Measurements from ENCODE around the gene USH1G.
"Not testable (repeated sequence)": the region's sequence is repeated elsewhere in the genome, so short reads cannot be mapped to it uniquely, and the experiment has no call there.

USH1G gene

GRCh38 chr17:74930535-74931036, 7.5 kb upstream of the USH1G start:
- no peak for DNase-seq (ENCODE audit: low spot score)

GRCh38 chr17:74928786-74929185, 5.7 kb upstream of the USH1G start:
- no peak for DNase-seq (ENCODE audit: low spot score)

GRCh38 chr17:74925242-74925641, 2.2 kb upstream of the USH1G start:
- no peak for DNase-seq (ENCODE audit: low spot score)

- DNase-seq (ENCODE audit: low spot score) = peak; percentile 51
These were observed 1.3 kb upstream of the USH1G start, which contains the start of gene OTOP2 for GRCh38 chr17:74924250-74924948. Gene OTOP2, plus strand, starts transcription at chr17:74924273. Its CDS starts 360 bp downstream, at chr17:74924633.

GRCh38 chr17:74923538-74924249, 639 bp upstream of the USH1G start:
- DNase-seq (ENCODE audit: low spot score) = peak; percentile 93

GRCh38 chr17:74922172-74922571, 883 bp downstream of the USH1G start:
- DNase-seq (ENCODE audit: low spot score) = no peak

- DNase-seq (ENCODE audit: low spot score) = no peak
These were observed 1.3 kb downstream of the USH1G start for GRCh38 chr17:74921769-74922168.

GRCh38 chr17:74921026-74921681, 1.9 kb downstream of the USH1G start:
- DNase-seq (ENCODE audit: low spot score) = no peak

- DNase-seq (ENCODE audit: low spot score) = peak; percentile 74
These were observed 2.4 kb downstream of the USH1G start for GRCh38 chr17:74920642-74921025.

GRCh38 chr17:74920306-74920620, 2.8 kb downstream of the USH1G start:
- DNase-seq (ENCODE audit: low spot score) = no peak

- DNase-seq (ENCODE audit: low spot score) = peak; percentile 69
These were observed 3.4 kb downstream of the USH1G start for GRCh38 chr17:74919440-74920305.

- no peak for DNase-seq (ENCODE audit: low spot score)
These were observed 4.1 kb downstream of the USH1G start for GRCh38 chr17:74918906-74919305.

GRCh38 chr17:74917430-74917829, 5.6 kb downstream of the USH1G start:
- no peak for DNase-seq (ENCODE audit: low spot score)

- no peak for DNase-seq (ENCODE audit: low spot score)
These were observed 6.2 kb downstream of the USH1G start for GRCh38 chr17:74916851-74917199.

GRCh38 chr17:74916136-74916850, 6.8 kb downstream of the USH1G start:
- no peak for DNase-seq (ENCODE audit: low spot score)

GRCh38 chr17:74911423-74911822, 11.6 kb downstream of the USH1G start:
- not testable (repeated sequence) for DNase-seq (ENCODE audit: low spot score)

GRCh38 chr17:74909097-74909496, 14.0 kb downstream of the USH1G start:
- DNase-seq (ENCODE audit: low spot score) = not testable (repeated sequence)

GRCh38 chr17:74907012-74907411, 16.0 kb downstream of the USH1G start:
- no peak for DNase-seq (ENCODE audit: low spot score)

GRCh38 chr17:74906214-74906793, 16.8 kb downstream of the USH1G start:
- DNase-seq (ENCODE audit: low spot score) = not testable (repeated sequence)

GRCh38 chr17:74904687-74905409, 18.2 kb downstream of the USH1G start:
- DNase-seq (ENCODE audit: low spot score) = no peak
